ENCODE data around the gene DR1.

Gene DR1

GRCh38 chr1:93328809-93329760 is 16.6 kb upstream of the DR1 start:
- H3K4me1 Mint-ChIP-seq = peaks cover 2% of the 10 kb centered on the region
- no peak overlapping the region for H3K4me3 Mint-ChIP-seq
- no peaks in the 10 kb centered on the region for H3K9me3 Mint-ChIP-seq
- H3K36me3 Mint-ChIP-seq = peaks cover 5% of the 10 kb centered on the region
- DNase-seq (ENCODE audit: low spot score in 2 of 2) = no peak
- no peak overlapping the region for H3K27ac Mint-ChIP-seq
- no peaks in the 10 kb centered on the region for H3K27me3 Mint-ChIP-seq
- no peak for ATAC-seq (ENCODE audit: low read depth)

- Mint-ChIP-seq H3K4me3 (no peak overlapping the region), H3K9me3 (no peaks in the 10 kb centered on the region), H3K27ac (no peak overlapping the region), H3K4me1 (peaks cover 2% of the 10 kb centered on the region), H3K36me3 (peaks cover 5% of the 10 kb centered on the region), H3K27me3 (no peaks in the 10 kb centered on the region)
- ATAC-seq (ENCODE audit: low read depth) (no peak), DNase-seq (ENCODE audit: low spot score in 2 of 2) (no peak)
Observed at GRCh38 chr1:93330196-93330595, 15.5 kb upstream of the DR1 start.

GRCh38 chr1:93330617-93331016 is 15.1 kb upstream of the DR1 start:
- no peak for ATAC-seq (ENCODE audit: low read depth)
- no peak for DNase-seq (ENCODE audit: low spot score in 2 of 2)
- Mint-ChIP-seq H3K27ac (no peak overlapping the region), H3K27me3 (no peaks in the 10 kb centered on the region), H3K36me3 (peaks cover 5% of the 10 kb centered on the region), H3K4me3 (no peak overlapping the region), H3K4me1 (peaks cover 2% of the 10 kb centered on the region), H3K9me3 (no peaks in the 10 kb centered on the region)

- Mint-ChIP-seq H3K4me1 (peaks cover 2% of the 10 kb centered on the region), H3K9me3 (no peaks in the 10 kb centered on the region), H3K4me3 (no peak overlapping the region), H3K36me3 (peaks cover 4% of the 10 kb centered on the region), H3K27ac (no peak overlapping the region), H3K27me3 (no peaks in the 10 kb centered on the region)
- DNase-seq (ENCODE audit: low spot score in 2 of 2) (no peak), ATAC-seq (ENCODE audit: low read depth) (no peak)
Observed at GRCh38 chr1:93331412-93331811, 14.3 kb upstream of the DR1 start.

- Mint-ChIP-seq H3K9me3 (no peaks in the 10 kb centered on the region), H3K4me3 (no peak overlapping the region), H3K36me3 (peaks cover 5% of the 10 kb centered on the region), H3K27ac (no peak overlapping the region), H3K27me3 (no peaks in the 10 kb centered on the region), H3K4me1 (peaks cover 2% of the 10 kb centered on the region)
- ATAC-seq (ENCODE audit: low read depth) = no peak
- no peak for DNase-seq (ENCODE audit: low spot score in 2 of 2)
Observed at GRCh38 chr1:93332368-93332767, 13.3 kb upstream of the DR1 start.

GRCh38 chr1:93338387-93339146 is 7.1 kb upstream of the DR1 start:
- DNase-seq (ENCODE audit: low spot score in 2 of 2) (no peak), ATAC-seq (ENCODE audit: low read depth) (no peak)
- peak overlapping the region; percentile 2 for H3K27ac Mint-ChIP-seq
- no peaks in the 10 kb centered on the region for H3K9me3 Mint-ChIP-seq
- peaks cover 9% of the 10 kb centered on the region for H3K36me3 Mint-ChIP-seq
- H3K4me3 Mint-ChIP-seq = no peak overlapping the region
- H3K27me3 Mint-ChIP-seq = no peaks in the 10 kb centered on the region
- no peaks in the 10 kb centered on the region for H3K4me1 Mint-ChIP-seq

GRCh38 chr1:93339171-93339697 is 6.5 kb upstream of the DR1 start:
- Mint-ChIP-seq H3K27ac (peak overlapping the region; percentile 2), H3K36me3 (peaks cover 9% of the 10 kb centered on the region), H3K4me3 (no peak overlapping the region), H3K27me3 (no peaks in the 10 kb centered on the region), H3K9me3 (no peaks in the 10 kb centered on the region), H3K4me1 (no peaks in the 10 kb centered on the region)
- ATAC-seq (ENCODE audit: low read depth) (no peak), DNase-seq (ENCODE audit: low spot score in 2 of 2) (no peak)

GRCh38 chr1:93340090-93340489 is 5.6 kb upstream of the DR1 start:
- no peaks in the 10 kb centered on the region for H3K27me3 Mint-ChIP-seq
- H3K4me3 Mint-ChIP-seq = no peak overlapping the region
- DNase-seq (ENCODE audit: low spot score in 2 of 2) (no peak), ATAC-seq (ENCODE audit: low read depth) (no peak)
- H3K9me3 Mint-ChIP-seq = no peaks in the 10 kb centered on the region
- H3K4me1 Mint-ChIP-seq = peaks cover 2% of the 10 kb centered on the region
- H3K27ac Mint-ChIP-seq = no peak overlapping the region
- H3K36me3 Mint-ChIP-seq = peaks cover 9% of the 10 kb centered on the region

GRCh38 chr1:93344484-93344883 is 1.2 kb upstream of the DR1 start:
- Mint-ChIP-seq H3K36me3 (no peaks in the 10 kb centered on the region), H3K27me3 (no peaks in the 10 kb centered on the region), H3K4me1 (peaks cover 20% of the 10 kb centered on the region), H3K27ac (no peak overlapping the region), H3K4me3 (no peak overlapping the region), H3K9me3 (no peaks in the 10 kb centered on the region)
- DNase-seq (ENCODE audit: low spot score in 2 of 2) = no peak
- no peak for ATAC-seq (ENCODE audit: low read depth)

GRCh38 chr1:93344886-93345632 is 648 bp upstream of the DR1 start:
- Mint-ChIP-seq H3K4me1 (peaks cover 22% of the 10 kb centered on the region), H3K4me3 (peak overlapping the region; percentile 97), H3K27ac (peak overlapping the region; percentile 98), H3K36me3 (no peaks in the 10 kb centered on the region), H3K9me3 (no peaks in the 10 kb centered on the region), H3K27me3 (no peaks in the 10 kb centered on the region)
- peak in 1 of 2 donors; percentile 1 for DNase-seq (ENCODE audit: low spot score in 2 of 2)
- ATAC-seq (ENCODE audit: low read depth) = peak; percentile 5

- Mint-ChIP-seq H3K27ac (peak overlapping the region; percentile 98), H3K4me3 (peak overlapping the region; percentile 97), H3K36me3 (no peaks in the 10 kb centered on the region), H3K9me3 (no peaks in the 10 kb centered on the region), H3K27me3 (no peaks in the 10 kb centered on the region), H3K4me1 (peaks cover 24% of the 10 kb centered on the region)
- DNase-seq (ENCODE audit: low spot score in 2 of 2) (peak; percentile 31 to 47), ATAC-seq (ENCODE audit: low read depth) (peak; percentile 59)
Observed at GRCh38 chr1:93346421-93346993, 800 bp downstream of the DR1 start.

GRCh38 chr1:93347334-93347899 is 1.7 kb downstream of the DR1 start:
- H3K9me3 Mint-ChIP-seq = no peaks in the 10 kb centered on the region
- peak overlapping the region; percentile 98 for H3K27ac Mint-ChIP-seq
- H3K4me1 Mint-ChIP-seq = peaks cover 28% of the 10 kb centered on the region
- ATAC-seq (ENCODE audit: low read depth) (no peak), DNase-seq (ENCODE audit: low spot score in 2 of 2) (no peak)
- peaks cover 3% of the 10 kb centered on the region for H3K36me3 Mint-ChIP-seq
- H3K4me3 Mint-ChIP-seq = peak overlapping the region; percentile 97
- no peaks in the 10 kb centered on the region for H3K27me3 Mint-ChIP-seq

GRCh38 chr1:93348104-93348728 is 2.5 kb downstream of the DR1 start:
- ATAC-seq (ENCODE audit: low read depth) = no peak
- Mint-ChIP-seq H3K36me3 (peaks cover 4% of the 10 kb centered on the region), H3K9me3 (no peaks in the 10 kb centered on the region), H3K4me3 (peak overlapping the region; percentile 75), H3K4me1 (peaks cover 29% of the 10 kb centered on the region), H3K27ac (peak overlapping the region; percentile 39), H3K27me3 (no peaks in the 10 kb centered on the region)
- no peak for DNase-seq (ENCODE audit: low spot score in 2 of 2)
